T-helper 1 cell (primary cell): ENCODE data around the gene PRPF40B.
A peak's percentile ranks its signal among the peaks of the same experiment; 100 is the strongest.
"Not testable (repeated sequence)": the region's sequence is repeated elsewhere in the genome, so short reads cannot be mapped to it uniquely, and the experiment has no call there.

Experiments used
- DNase-seq, 5 donors: peaks; one replicate each; pipeline ENCODE4 v3.0.0-alpha.2; 2012 to 2020
- total RNA-seq, 4 donors: gene quantifications; one replicate each; lab custom pipeline; 2026; lab: John Stamatoyannopoulos, UW

PRPF40B gene
- total RNA-seq, result 6.4 to 9.6 (median 8.5) reads per million in 4 donors

- peak; percentile 76 to 86 (median 80) for DNase-seq
These were observed at the start of gene PRPF40B for GRCh38 chr12:49623142-49623904. TSS of gene PRPF40B (plus strand) at chr12:49623561. CDS start at chr12:49623591, 30 bp downstream.

GRCh38 chr12:49577589-49578315 is 45.6 kb upstream of the PRPF40B start:
- DNase-seq, result no peak

- no peak for DNase-seq
These were observed 44.8 kb upstream of the PRPF40B start for GRCh38 chr12:49578471-49579112.

- DNase-seq, result peak in 3 of 5 donors; percentile 22 to 44 (median 44)
These were observed 42.5 kb upstream of the PRPF40B start for GRCh38 chr12:49580572-49581535.

- DNase-seq, result no peak
These were observed 41.2 kb upstream of the PRPF40B start for GRCh38 chr12:49582201-49582600.

GRCh38 chr12:49582850-49583249 is 40.5 kb upstream of the PRPF40B start:
- DNase-seq, result no peak

GRCh38 chr12:49583366-49584094 is 39.8 kb upstream of the PRPF40B start:
- DNase-seq, result no peak

GRCh38 chr12:49584591-49584990 is 38.8 kb upstream of the PRPF40B start:
- no peak for DNase-seq

- DNase-seq, result no peak
These were observed 37.6 kb upstream of the PRPF40B start for GRCh38 chr12:49585477-49586459.

GRCh38 chr12:49587174-49587908 is 36.0 kb upstream of the PRPF40B start:
- no peak for DNase-seq

GRCh38 chr12:49588281-49588680 is 35.1 kb upstream of the PRPF40B start:
- DNase-seq, result no peak

- no peak for DNase-seq
These were observed 34.4 kb upstream of the PRPF40B start for GRCh38 chr12:49588721-49589516.

- DNase-seq, result no peak
These were observed 24.8 kb upstream of the PRPF40B start for GRCh38 chr12:49598527-49598926.

GRCh38 chr12:49599961-49600360 is 23.4 kb upstream of the PRPF40B start:
- no peak for DNase-seq

- DNase-seq, result no peak
These were observed 19.6 kb upstream of the PRPF40B start for GRCh38 chr12:49603721-49604120.

- DNase-seq, result no peak
These were observed 18.5 kb upstream of the PRPF40B start for GRCh38 chr12:49604856-49605255.

- DNase-seq, result not testable (repeated sequence)
These were observed 17.8 kb upstream of the PRPF40B start, which contains the start of gene FAM186B for GRCh38 chr12:49605539-49605938. TSS of gene FAM186B (minus strand) at chr12:49605639. CDS start at chr12:49605477, 162 bp downstream.
